ENCODE measurements around the gene U2AF2.

The U2AF2 gene

GRCh38 chr19:55616395-55616875 is 38.4 kb upstream of the U2AF2 start:
- Mint-ChIP-seq H3K36me3 (ENCODE audit: low read depth) (peaks cover 63% of the 10 kb centered on the region), H3K27me3 (no peaks in the 10 kb centered on the region), H3K4me1 (ENCODE audit: low read depth) (peaks cover 32% of the 10 kb centered on the region), H3K4me3 (no peak overlapping the region), H3K27ac (no peak overlapping the region), H3K9me3 (no peaks in the 10 kb centered on the region)
- DNase-seq: no peak

GRCh38 chr19:55617426-55617825 is 37.4 kb upstream of the U2AF2 start:
- no peaks in the 10 kb centered on the region for H3K9me3 Mint-ChIP-seq
- H3K36me3 Mint-ChIP-seq (ENCODE audit: low read depth): peaks cover 54% of the 10 kb centered on the region
- no peak overlapping the region for H3K4me3 Mint-ChIP-seq
- H3K27ac Mint-ChIP-seq: no peak overlapping the region
- no peaks in the 10 kb centered on the region for H3K27me3 Mint-ChIP-seq
- peaks cover 22% of the 10 kb centered on the region for H3K4me1 Mint-ChIP-seq (ENCODE audit: low read depth)
- DNase-seq: no peak

GRCh38 chr19:55618426-55618825 is 36.4 kb upstream of the U2AF2 start:
- H3K36me3 Mint-ChIP-seq (ENCODE audit: low read depth): peaks cover 44% of the 10 kb centered on the region
- peaks cover 25% of the 10 kb centered on the region for H3K4me1 Mint-ChIP-seq (ENCODE audit: low read depth)
- no peak for DNase-seq
- no peaks in the 10 kb centered on the region for H3K9me3 Mint-ChIP-seq
- H3K27me3 Mint-ChIP-seq: no peaks in the 10 kb centered on the region
- no peak overlapping the region for H3K27ac Mint-ChIP-seq
- no peak overlapping the region for H3K4me3 Mint-ChIP-seq

- Mint-ChIP-seq H3K27ac (no peak overlapping the region), H3K4me3 (no peak overlapping the region), H3K4me1 (ENCODE audit: low read depth) (peaks cover 31% of the 10 kb centered on the region), H3K9me3 (no peaks in the 10 kb centered on the region), H3K27me3 (no peaks in the 10 kb centered on the region), H3K36me3 (ENCODE audit: low read depth) (peaks cover 44% of the 10 kb centered on the region)
- DNase-seq: no peak
Observed at GRCh38 chr19:55619286-55619685, 35.5 kb upstream of the U2AF2 start.

GRCh38 chr19:55620410-55621204 is 34.2 kb upstream of the U2AF2 start:
- Mint-ChIP-seq H3K9me3 (no peaks in the 10 kb centered on the region), H3K36me3 (ENCODE audit: low read depth) (peaks cover 40% of the 10 kb centered on the region), H3K27me3 (no peaks in the 10 kb centered on the region), H3K27ac (peak overlapping the region; percentile 44), H3K4me3 (no peak overlapping the region), H3K4me1 (ENCODE audit: low read depth) (peaks cover 39% of the 10 kb centered on the region)
- no peak for DNase-seq

- Mint-ChIP-seq H3K4me3 (no peak overlapping the region), H3K4me1 (ENCODE audit: low read depth) (peaks cover 44% of the 10 kb centered on the region), H3K36me3 (ENCODE audit: low read depth) (peaks cover 35% of the 10 kb centered on the region), H3K27ac (no peak overlapping the region), H3K9me3 (no peaks in the 10 kb centered on the region), H3K27me3 (no peaks in the 10 kb centered on the region)
- no peak for DNase-seq
Observed at GRCh38 chr19:55621205-55621672, 33.6 kb upstream of the U2AF2 start.

GRCh38 chr19:55621673-55622231 is 33.1 kb upstream of the U2AF2 start:
- Mint-ChIP-seq H3K27ac (no peak overlapping the region), H3K9me3 (no peaks in the 10 kb centered on the region), H3K36me3 (ENCODE audit: low read depth) (peaks cover 30% of the 10 kb centered on the region), H3K4me3 (no peak overlapping the region), H3K4me1 (ENCODE audit: low read depth) (peaks cover 49% of the 10 kb centered on the region), H3K27me3 (no peaks in the 10 kb centered on the region)
- DNase-seq: no peak

- no peak overlapping the region for H3K27ac Mint-ChIP-seq
- no peak overlapping the region for H3K4me3 Mint-ChIP-seq
- DNase-seq: no peak
- peaks cover 25% of the 10 kb centered on the region for H3K36me3 Mint-ChIP-seq (ENCODE audit: low read depth)
- no peaks in the 10 kb centered on the region for H3K9me3 Mint-ChIP-seq
- peaks cover 5% of the 10 kb centered on the region for H3K27me3 Mint-ChIP-seq
- peaks cover 55% of the 10 kb centered on the region for H3K4me1 Mint-ChIP-seq (ENCODE audit: low read depth)
Observed at GRCh38 chr19:55622242-55622969, 32.4 kb upstream of the U2AF2 start.

GRCh38 chr19:55623130-55623529 is 31.7 kb upstream of the U2AF2 start:
- no peak overlapping the region for H3K27ac Mint-ChIP-seq
- H3K36me3 Mint-ChIP-seq (ENCODE audit: low read depth): peaks cover 18% of the 10 kb centered on the region
- peaks cover 5% of the 10 kb centered on the region for H3K27me3 Mint-ChIP-seq
- no peaks in the 10 kb centered on the region for H3K9me3 Mint-ChIP-seq
- no peak overlapping the region for H3K4me3 Mint-ChIP-seq
- DNase-seq: no peak
- H3K4me1 Mint-ChIP-seq (ENCODE audit: low read depth): peaks cover 55% of the 10 kb centered on the region

- H3K27ac Mint-ChIP-seq: peak overlapping the region; percentile 98
- no peak for DNase-seq
- H3K9me3 Mint-ChIP-seq: no peaks in the 10 kb centered on the region
- H3K4me3 Mint-ChIP-seq: peak overlapping the region; percentile 84
- H3K36me3 Mint-ChIP-seq (ENCODE audit: low read depth): peaks cover 18% of the 10 kb centered on the region
- peaks cover 5% of the 10 kb centered on the region for H3K27me3 Mint-ChIP-seq
- peaks cover 55% of the 10 kb centered on the region for H3K4me1 Mint-ChIP-seq (ENCODE audit: low read depth)
Observed at GRCh38 chr19:55623561-55623960, 31.3 kb upstream of the U2AF2 start.

- peaks cover 5% of the 10 kb centered on the region for H3K27me3 Mint-ChIP-seq
- peak within 1 kb of the TSS; percentile 98 for H3K27ac Mint-ChIP-seq
- peak within 1 kb of the TSS; percentile 84 for H3K4me3 Mint-ChIP-seq
- H3K9me3 Mint-ChIP-seq: no peaks in the 10 kb centered on the region
- DNase-seq: peak; percentile 94
- peaks cover 16% of the 10 kb centered on the region for H3K36me3 Mint-ChIP-seq (ENCODE audit: low read depth)
- H3K4me1 Mint-ChIP-seq (ENCODE audit: low read depth): peaks cover 53% of the 10 kb centered on the region
Observed at GRCh38 chr19:55624109-55625003, 30.5 kb upstream of the U2AF2 start, which contains the start of gene ZNF784. TSS of gene ZNF784 (minus strand) at chr19:55624566. CDS start at chr19:55624561, 5 bp downstream.

GRCh38 chr19:55625004-55625326 is 29.9 kb upstream of the U2AF2 start:
- Mint-ChIP-seq H3K4me1 (ENCODE audit: low read depth) (peaks cover 48% of the 10 kb centered on the region), H3K9me3 (no peaks in the 10 kb centered on the region), H3K27ac (peak overlapping the region; percentile 98), H3K27me3 (peaks cover 5% of the 10 kb centered on the region), H3K4me3 (peak overlapping the region; percentile 84), H3K36me3 (ENCODE audit: low read depth) (peaks cover 11% of the 10 kb centered on the region)
- DNase-seq: no peak

- Mint-ChIP-seq H3K9me3 (no peaks in the 10 kb centered on the region), H3K4me1 (ENCODE audit: low read depth) (peaks cover 34% of the 10 kb centered on the region), H3K27me3 (peaks cover 5% of the 10 kb centered on the region), H3K36me3 (ENCODE audit: low read depth) (peaks cover 1% of the 10 kb centered on the region), H3K4me3 (peak overlapping the region; percentile 53), H3K27ac (peak overlapping the region; percentile 79)
- no peak for DNase-seq
Observed at GRCh38 chr19:55626350-55626749, 28.5 kb upstream of the U2AF2 start.

GRCh38 chr19:55632463-55632834 is 22.4 kb upstream of the U2AF2 start:
- Mint-ChIP-seq H3K27ac (peak overlapping the region; percentile 37), H3K9me3 (no peaks in the 10 kb centered on the region), H3K27me3 (no peaks in the 10 kb centered on the region), H3K4me1 (ENCODE audit: low read depth) (peaks cover 41% of the 10 kb centered on the region), H3K4me3 (no peak overlapping the region), H3K36me3 (ENCODE audit: low read depth) (peaks cover 28% of the 10 kb centered on the region)
- peak; percentile 73 for DNase-seq
